GM23338 (cell line): Measurements from ENCODE around the gene HEXA. TPM values are rescaled to one million over a fixed set of nuclear protein-coding genes. Genes with fewer than 3 reads are reported as not detected.

Source experiments
- ATAC-seq: fragments of 200-7000 bp; cut with Tn5 transposase; 3 replicates; pipeline ENCODE4 v1.9.1; 2020
- DNase-seq: peaks from one replicate; pipeline ENCODE4 v3.0.0-alpha.2; 2015; ENCODE audit warnings: low spot score
- H2AFZ ChIP-seq: fragments of 200-600 bp; sonication (generic); 2 replicates; pipeline ENCODE4 v1.8.0; 2016; ENCODE audit warnings: antibody characterized with exemption, mild to moderate bottlenecking, moderate library complexity
- H3F3A ChIP-seq: fragments of 200-600 bp; sonication (generic); replicated peaks from 2 replicates; pipeline ENCODE4 v1.8.0; 2017; ENCODE audit warnings: antibody characterized with exemption, mixed run types, low read depth
- H3K27ac ChIP-seq: fragments of 200-600 bp; sonication (generic); 2 replicates; pipeline ENCODE4 v1.6.1; 2016; ENCODE audit warnings: low read depth
- H3K27me3 ChIP-seq: fragments of 200-600 bp; sonication (generic); 2 replicates; pipeline ENCODE4 v1.8.0; 2016; ENCODE audit warnings: mild to moderate bottlenecking, mixed run types, moderate library complexity; ENCODE audit not compliant: insufficient read depth
- H3K36me3 ChIP-seq: fragments of 200-600 bp; sonication (generic); 2 replicates; pipeline ENCODE4 v1.8.0; 2016; ENCODE audit warnings: mild to moderate bottlenecking; ENCODE audit not compliant: insufficient read depth
- H3K4me1 ChIP-seq: fragments of 200-600 bp; sonication (generic); 2 replicates; pipeline ENCODE4 v1.8.0; 2016; ENCODE audit warnings: mild to moderate bottlenecking, moderate library complexity; ENCODE audit not compliant: insufficient read depth
- H3K4me2 ChIP-seq: fragments of 200-600 bp; sonication (generic); 2 replicates; pipeline ENCODE4 v1.7.1; 2017; ENCODE audit warnings: mixed run types
- H3K4me3 ChIP-seq: fragments of 200-600 bp; sonication (generic); 2 replicates; pipeline ENCODE4 v1.6.1; 2016; ENCODE audit warnings: mixed run types
- H3K79me2 ChIP-seq: fragments of 200-600 bp; sonication (generic); replicated peaks from 2 replicates; pipeline ENCODE4 v1.8.0; 2017; ENCODE audit warnings: mild to moderate bottlenecking; ENCODE audit not compliant: insufficient read depth
- H3K9me2 ChIP-seq: fragments of 200-600 bp; sonication (generic); 2 replicates; pipeline ENCODE4 v1.8.0; 2017; ENCODE audit not compliant: insufficient read depth
- H4K20me1 ChIP-seq: fragments of 200-600 bp; sonication (generic); replicated peaks from 2 replicates; pipeline ENCODE4 v1.8.0; 2017; ENCODE audit warnings: mild to moderate bottlenecking; ENCODE audit not compliant: insufficient read depth
- H3K27ac Mint-ChIP-seq: 2 replicates; pipeline ENCODE4 v1.8.0; 2020; ENCODE audit warnings: inconsistent platforms, mild to moderate bottlenecking, moderate library complexity, mixed read lengths
- H3K27me3 Mint-ChIP-seq: 3 replicates; pipeline ENCODE4 v1.8.0; 2022; ENCODE audit warnings: low read depth, mild to moderate bottlenecking, moderate library complexity, mixed read lengths, inconsistent platforms; ENCODE audit not compliant: insufficient read depth, poor library complexity
- H3K36me3 Mint-ChIP-seq: 3 replicates; pipeline ENCODE4 v1.8.0; 2021; ENCODE audit warnings: low read depth, mild to moderate bottlenecking, inconsistent platforms, moderate library complexity, mixed read lengths
- H3K4me1 Mint-ChIP-seq: 3 replicates; pipeline ENCODE4 v1.8.0; 2020; ENCODE audit warnings: mild to moderate bottlenecking, inconsistent platforms, mixed read lengths
- H3K4me3 Mint-ChIP-seq: 3 replicates; pipeline ENCODE4 v1.8.0; 2021; ENCODE audit warnings: moderate library complexity, mild to moderate bottlenecking, inconsistent platforms, mixed read lengths
- H3K9me3 Mint-ChIP-seq: 3 replicates; pipeline ENCODE4 v1.8.0; 2020; ENCODE audit warnings: moderate library complexity, mild to moderate bottlenecking, inconsistent platforms, mixed read lengths
- CREB1 ChIP-seq: fragments of 250-450 bp; sonication (Bioruptor Pico); IDR thresholded peaks from 2 replicates; pipeline ENCODE4 v1.5.0; 2020; ENCODE audit warnings: low read depth, mild to moderate bottlenecking, moderate library complexity
- CTCF ChIP-seq, 2 experiments: fragments of 200-600 bp in 1 of 2; sonication (generic) in 1 of 2; conservative IDR thresholded peaks; 2 replicates each; pipeline versions ENCODE4 v1.5.1 to v1.6.1; 2016 to 2017; ENCODE audit warnings: antibody characterized with exemption in 2 of 2, low read depth in 2 of 2, mild to moderate bottlenecking in 2 of 2, moderate library complexity in 1 of 2
- EZH2 ChIP-seq: fragments of 200-600 bp; sonication (generic); IDR thresholded peaks from one replicate; pipeline ENCODE4 v1.8.0; 2017; ENCODE audit warnings: antibody characterized with exemption, mild to moderate bottlenecking, low read depth; ENCODE audit not compliant: unreplicated experiment
- EZH2phosphoT487 ChIP-seq: fragments of 200-600 bp; sonication (generic); IDR thresholded peaks from one replicate; pipeline ENCODE4 v1.8.1; 2018; ENCODE audit warnings: antibody characterized with exemption; ENCODE audit not compliant: unreplicated experiment
- JUNB ChIP-seq: IDR thresholded peaks from one replicate; pipeline ENCODE4 v1.6.1; 2016; ENCODE audit warnings: antibody characterized with exemption; ENCODE audit not compliant: unreplicated experiment
- NANOG ChIP-seq: IDR thresholded peaks from 2 replicates; pipeline ENCODE4 v1.6.1; 2016; ENCODE audit warnings: antibody characterized with exemption, borderline replicate concordance
- POLR2AphosphoS5 ChIP-seq: IDR thresholded peaks from 2 replicates; pipeline ENCODE4 v1.6.1; 2016; ENCODE audit warnings: antibody characterized with exemption, low read depth
- REST ChIP-seq: IDR thresholded peaks from one replicate; pipeline ENCODE4 v1.6.1; 2018; ENCODE audit warnings: antibody characterized with exemption; ENCODE audit not compliant: unreplicated experiment
- STAT1 ChIP-seq: IDR thresholded peaks from one replicate; pipeline ENCODE4 v1.6.1; 2016; ENCODE audit warnings: antibody characterized with exemption; ENCODE audit not compliant: unreplicated experiment
- ZNF114 ChIP-seq: fragments of 250-450 bp; sonication (Bioruptor Pico); IDR thresholded peaks from 2 replicates; pipeline ENCODE4 v1.5.0; 2020; ENCODE audit warnings: mild to moderate bottlenecking, moderate library complexity
- ZNF331 ChIP-seq: fragments of 250-450 bp; sonication (Bioruptor Pico); IDR thresholded peaks from 2 replicates; pipeline ENCODE4 v1.5.0; 2020; ENCODE audit warnings: low read depth, mild to moderate bottlenecking, moderate library complexity
- ZNF462 ChIP-seq: fragments of 250-450 bp; sonication (Bioruptor Pico); IDR thresholded peaks from 2 replicates; pipeline ENCODE4 v1.5.0; 2020; ENCODE audit warnings: mild to moderate bottlenecking, moderate library complexity
- polyA plus RNA-seq: library from polyadenylated mRNA; unstranded; fragments of >200 nt; fragmentation: Nextera tagmentation; extraction: Ambion mirVana; gene quantifications from 2 replicates; pipeline ENCODE4 v1.2.1, GENCODE V29; 2016
- total RNA-seq: library from RNA; depleted of rRNA; stranded (reverse); fragments of >200 nt; shearing (Covaris generic); gene quantifications from 2 replicates; pipeline ENCODE4 v1.2.3, GENCODE V29; 2014
- TF ChIP-seq, protein P1 (sequence below): IDR thresholded peaks from 2 replicates; pipeline ENCODE4 v1.6.1; 2016; ENCODE audit warnings: antibody characterized with exemption

Gene HEXA
- total and polyA plus RNA-seq, 2 experiments from 2014 or later, result 43.0 to 43.8 TPM

- Mint-ChIP-seq H3K36me3 (no peaks in the 10 kb centered on the region), H3K4me3 (no peak overlapping the region), H3K9me3 (no peaks in the 10 kb centered on the region), H3K27ac (no peak overlapping the region), H3K4me1 (no peaks in the 10 kb centered on the region), H3K27me3 (peaks cover 2% of the 10 kb centered on the region)
- ATAC-seq, result no peak
- no peaks in the 10 kb centered on the region for H3K36me3 ChIP-seq
- H3K9me2 ChIP-seq, result no peaks in the 10 kb centered on the region
- no peak overlapping the region for H3K4me2 ChIP-seq
- no peak overlapping the region for H3K27ac ChIP-seq
- no peak for TF ChIP-seq ZNF462 (CRISPR knock-in tag)
- no peak for TF ChIP-seq CREB1 (CRISPR knock-in tag)
- no peak for TF ChIP-seq ZNF331 (CRISPR knock-in tag)
- no peak for TF ChIP-seq NANOG
- no peak for TF ChIP-seq ZNF114 (CRISPR knock-in tag)
- TF ChIP-seq STAT1, result no peak
- no peak for TF ChIP-seq CTCF (conservative IDR thresholded peaks at IDR 0.05; ENCODE audit: low read depth in 2 of 2)
- TF ChIP-seq, protein P1, sequence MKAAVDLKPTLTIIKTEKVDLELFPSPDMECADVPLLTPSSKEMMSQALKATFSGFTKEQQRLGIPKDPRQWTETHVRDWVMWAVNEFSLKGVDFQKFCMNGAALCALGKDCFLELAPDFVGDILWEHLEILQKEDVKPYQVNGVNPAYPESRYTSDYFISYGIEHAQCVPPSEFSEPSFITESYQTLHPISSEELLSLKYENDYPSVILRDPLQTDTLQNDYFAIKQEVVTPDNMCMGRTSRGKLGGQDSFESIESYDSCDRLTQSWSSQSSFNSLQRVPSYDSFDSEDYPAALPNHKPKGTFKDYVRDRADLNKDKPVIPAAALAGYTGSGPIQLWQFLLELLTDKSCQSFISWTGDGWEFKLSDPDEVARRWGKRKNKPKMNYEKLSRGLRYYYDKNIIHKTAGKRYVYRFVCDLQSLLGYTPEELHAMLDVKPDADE, result no peak
- no peak for TF ChIP-seq EZH2
- TF ChIP-seq REST, result no peak
- TF ChIP-seq EZH2phosphoT487, result no peak
- no peak for TF ChIP-seq POLR2AphosphoS5
- TF ChIP-seq JUNB, result no peak
- no peaks in the 10 kb centered on the region for H3F3A ChIP-seq
- H3K27me3 ChIP-seq, result no peaks in the 10 kb centered on the region
- no peaks in the 10 kb centered on the region for H3K4me1 ChIP-seq
- DNase-seq, result no peak
- H2AFZ ChIP-seq, result no peak overlapping the region
- H3K79me2 ChIP-seq, result no peaks in the 10 kb centered on the region
- no peaks in the 10 kb centered on the region for H4K20me1 ChIP-seq
- H3K4me3 ChIP-seq, result no peak overlapping the region
These were observed 41.0 kb downstream of the HEXA start for GRCh38 chr15:72334842-72335241.
